ENCODE data around the gene CUEDC1.

CUEDC1 gene

GRCh38 chr17:57861790-57862693 lies 93.2 kb downstream of the CUEDC1 start:
- no peak for TF ChIP-seq CTCF (IDR thresholded peaks at IDR 0.05)
- Histone ChIP-seq H3K4me2 (ENCODE audit: low read length) (peak overlapping the region; percentile 74), H3K36me3 (ENCODE audit: control insufficient read depth, insufficient read depth, low read length) (no peaks in the 10 kb centered on the region), H3K9me3 (ENCODE audit: control insufficient read depth, low read length) (no peaks in the 10 kb centered on the region), H3K4me1 (peaks cover 9% of the 10 kb centered on the region), H3K4me3 (ENCODE audit: low read depth, low read length) (peak overlapping the region; percentile 46), H3K27me3 (ENCODE audit: control insufficient read depth, insufficient read depth, low read length) (no peaks in the 10 kb centered on the region), H3K79me2 (no peaks in the 10 kb centered on the region), H3K27ac (peak overlapping the region; percentile 43), H3K9ac (no peak overlapping the region), H2AFZ (peak overlapping the region; percentile 76)

- Histone ChIP-seq H3K79me2 (no peaks in the 10 kb centered on the region), H2AFZ (peak overlapping the region; percentile 76), H3K9ac (no peak overlapping the region), H3K36me3 (ENCODE audit: control insufficient read depth, insufficient read depth, low read length) (no peaks in the 10 kb centered on the region), H3K9me3 (ENCODE audit: control insufficient read depth, low read length) (no peaks in the 10 kb centered on the region), H3K4me1 (peaks cover 9% of the 10 kb centered on the region), H3K4me3 (ENCODE audit: low read depth, low read length) (peak overlapping the region; percentile 46), H3K4me2 (ENCODE audit: low read length) (peak overlapping the region; percentile 74), H3K27me3 (ENCODE audit: control insufficient read depth, insufficient read depth, low read length) (no peaks in the 10 kb centered on the region), H3K27ac (peak overlapping the region; percentile 29)
- no peak for TF ChIP-seq CTCF (IDR thresholded peaks at IDR 0.05)
These were observed 94.0 kb downstream of the CUEDC1 start for GRCh38 chr17:57861000-57861789.

- Histone ChIP-seq H3K4me2 (ENCODE audit: low read length) (peak overlapping the region; percentile 74), H3K27ac (no peak overlapping the region), H2AFZ (peak overlapping the region; percentile 76), H3K27me3 (ENCODE audit: control insufficient read depth, insufficient read depth, low read length) (no peaks in the 10 kb centered on the region), H3K4me1 (peaks cover 9% of the 10 kb centered on the region), H3K4me3 (ENCODE audit: low read depth, low read length) (no peak overlapping the region), H3K9me3 (ENCODE audit: control insufficient read depth, low read length) (no peaks in the 10 kb centered on the region), H3K79me2 (no peaks in the 10 kb centered on the region), H3K36me3 (ENCODE audit: control insufficient read depth, insufficient read depth, low read length) (no peaks in the 10 kb centered on the region), H3K9ac (no peak overlapping the region)
- no peak for TF ChIP-seq CTCF (IDR thresholded peaks at IDR 0.05)
These were observed 94.7 kb downstream of the CUEDC1 start for GRCh38 chr17:57860414-57860999.

- Histone ChIP-seq H2AFZ (no peak overlapping the region), H3K27me3 (ENCODE audit: control insufficient read depth, insufficient read depth, low read length) (no peaks in the 10 kb centered on the region), H3K4me3 (ENCODE audit: low read depth, low read length) (no peak overlapping the region), H3K4me2 (ENCODE audit: low read length) (no peak overlapping the region), H3K79me2 (no peaks in the 10 kb centered on the region), H3K27ac (no peak overlapping the region), H3K4me1 (peaks cover 9% of the 10 kb centered on the region), H3K36me3 (ENCODE audit: control insufficient read depth, insufficient read depth, low read length) (no peaks in the 10 kb centered on the region), H3K9me3 (ENCODE audit: control insufficient read depth, low read length) (no peaks in the 10 kb centered on the region), H3K9ac (no peak overlapping the region)
- no peak for TF ChIP-seq CTCF (IDR thresholded peaks at IDR 0.05)
These were observed 95.4 kb downstream of the CUEDC1 start for GRCh38 chr17:57859601-57860413.

Measured in parathyroid adenoma (tissue), 2 donors.